HG03108 (cell line): ENCODE results near the gene UCK2.

Experiments used
- ATAC-seq: cut with Tn5 transposase; IDR thresholded peaks from one replicate; pipeline ENCODE4 v1.9.1; 2021; ENCODE audit warnings: moderate library complexity; ENCODE audit not compliant: unreplicated experiment

Gene UCK2

DNA sequence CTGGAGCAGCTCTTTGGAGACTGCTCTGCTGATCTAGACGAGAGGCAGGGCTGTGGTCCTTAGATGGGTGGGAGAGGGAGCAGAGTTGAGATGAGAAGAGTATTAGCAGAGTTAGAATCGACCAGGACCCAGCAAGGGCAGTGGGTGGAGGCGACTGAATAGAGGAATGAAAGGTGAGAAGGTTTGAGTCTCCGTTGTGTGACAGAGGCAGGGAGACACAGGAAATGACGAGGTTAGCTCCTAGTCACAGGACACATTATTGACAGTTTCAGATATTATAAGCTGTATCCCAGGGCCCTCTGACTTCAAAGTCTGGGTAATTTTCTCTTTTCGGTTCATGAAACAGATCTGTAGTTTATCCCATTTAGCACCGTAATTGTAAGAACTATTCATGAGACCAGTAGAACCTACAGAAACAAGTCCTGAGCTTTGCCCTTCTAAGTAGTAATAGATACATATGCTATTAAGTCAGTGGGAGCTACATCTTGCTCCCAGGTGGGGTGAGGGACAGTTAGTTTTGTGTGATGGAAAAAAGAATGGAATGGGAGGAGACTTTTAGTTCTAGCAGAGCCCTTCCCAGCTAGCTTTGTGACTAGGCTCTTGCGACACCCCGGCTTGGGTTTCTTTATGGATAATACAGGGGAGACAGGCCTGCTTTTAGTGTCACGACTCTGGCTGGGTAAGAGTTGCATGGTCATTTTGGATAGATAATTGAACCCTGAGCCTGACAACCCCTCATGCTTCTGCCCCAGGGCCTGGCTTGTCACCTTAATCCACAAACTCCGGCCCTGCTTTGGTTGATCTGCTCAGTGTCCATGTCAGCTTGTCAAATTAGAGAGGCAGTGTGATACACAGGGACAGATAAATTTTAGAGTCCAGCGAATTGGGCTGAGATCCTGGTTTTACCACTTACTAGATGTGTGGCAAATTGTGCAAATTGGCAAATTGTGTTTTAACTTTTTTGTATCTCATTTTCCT lies 70.2 kb downstream of the UCK2 start:
- ATAC-seq, result no peak

DNA sequence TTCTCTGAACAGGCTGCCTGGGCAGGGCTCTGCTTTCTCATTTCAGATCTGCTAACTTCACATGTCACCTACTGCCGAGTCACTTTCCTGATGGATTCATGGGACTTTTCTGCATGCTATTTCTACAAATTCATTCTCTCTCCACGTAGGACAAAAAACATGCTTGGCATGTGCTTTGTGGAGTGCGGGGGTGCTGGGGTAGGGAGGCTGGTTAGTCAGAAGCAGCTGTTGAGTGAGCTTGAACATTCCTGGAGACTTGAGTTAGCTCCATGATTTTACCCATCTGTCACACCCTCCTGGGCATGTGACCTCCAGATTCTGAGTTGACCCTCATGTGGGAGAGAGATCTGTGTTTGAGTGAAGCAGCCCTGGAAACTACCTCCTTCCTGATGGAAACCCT lies 71.4 kb downstream of the UCK2 start:
- no peak for ATAC-seq

DNA sequence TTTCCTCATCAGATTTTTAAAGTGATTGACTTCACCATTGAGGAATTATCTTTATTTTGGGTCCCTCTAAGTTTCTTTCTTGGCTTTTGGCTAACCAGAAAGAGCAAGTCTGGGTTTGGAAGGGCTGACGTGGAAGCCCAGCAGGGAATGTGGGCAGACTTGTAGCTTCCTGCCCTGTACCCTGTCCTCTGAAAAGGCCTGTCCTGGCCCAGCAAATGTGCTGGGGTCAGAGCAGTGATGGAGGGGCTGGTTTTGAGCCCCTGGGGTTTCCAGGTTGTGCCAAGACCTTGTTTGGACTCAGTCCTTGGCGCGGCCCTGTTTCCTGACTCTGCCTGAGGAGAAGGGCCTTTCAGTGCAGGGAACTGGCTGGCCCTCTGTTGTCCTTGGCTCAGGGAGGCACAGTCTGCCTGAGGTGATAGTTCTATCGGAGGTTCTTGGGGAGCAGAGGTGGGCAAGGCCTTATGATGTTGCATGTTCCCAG lies 72.1 kb downstream of the UCK2 start:
- no peak for ATAC-seq

DNA sequence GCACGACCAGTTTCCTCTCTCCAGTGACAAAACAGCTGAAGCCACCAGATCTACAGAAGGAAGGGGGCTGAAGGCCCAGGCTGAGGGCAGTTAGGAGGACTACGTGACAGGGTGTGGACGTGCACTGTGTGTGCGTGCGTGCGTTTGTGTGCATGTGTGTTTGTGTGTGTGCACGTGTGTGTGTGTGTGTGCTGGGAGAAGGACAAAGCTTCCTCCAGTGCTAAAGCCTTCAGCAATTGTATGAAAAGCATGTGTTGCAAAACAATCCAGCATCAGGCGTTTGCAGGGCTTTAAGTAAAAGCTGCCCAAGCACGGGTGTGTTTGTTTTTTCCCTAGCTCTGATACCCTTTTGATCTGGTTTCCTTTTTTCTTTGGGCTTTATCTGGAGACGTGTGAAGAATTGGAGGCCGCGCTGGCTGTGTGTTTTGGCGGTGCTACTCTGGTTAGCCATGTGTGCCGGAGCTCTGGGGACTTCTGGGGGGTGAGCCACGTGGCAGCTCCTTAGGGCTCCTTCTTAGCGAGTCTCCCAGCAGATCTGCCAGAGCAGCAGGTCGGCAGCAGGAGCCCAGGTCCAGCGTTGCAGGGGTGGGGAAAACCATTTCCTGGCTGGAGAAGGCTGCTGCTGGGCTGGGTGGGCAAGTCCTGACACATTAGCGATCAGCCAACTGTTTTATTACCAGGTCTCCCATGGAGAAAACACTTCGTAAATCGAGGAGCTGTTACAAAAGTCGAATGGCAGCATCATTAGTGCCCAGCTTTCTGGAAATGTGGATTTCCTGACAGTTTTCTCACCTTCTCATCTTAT lies 73.4 kb downstream of the UCK2 start:
- no peak for ATAC-seq

DNA sequence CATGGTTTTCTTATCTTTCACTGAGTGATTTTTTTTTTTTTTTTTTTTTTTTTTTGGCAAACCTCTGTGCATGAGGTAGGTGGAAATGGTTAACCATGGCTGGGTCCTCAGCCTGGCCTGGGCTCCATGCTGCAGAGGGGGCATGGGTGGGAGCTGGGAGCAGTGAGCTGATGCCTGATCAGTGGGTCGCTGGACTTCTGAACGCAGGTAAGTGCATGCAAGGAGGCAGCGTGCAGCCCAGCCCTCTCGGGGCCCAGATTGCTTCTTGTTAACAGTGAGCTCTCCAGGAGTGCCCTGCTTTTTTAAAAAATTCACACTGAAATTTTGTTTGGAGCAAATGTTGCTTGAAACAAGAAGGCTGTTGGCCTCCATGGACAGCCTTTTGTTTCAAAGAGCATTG lies 75.2 kb downstream of the UCK2 start:
- ATAC-seq, result no peak

DNA sequence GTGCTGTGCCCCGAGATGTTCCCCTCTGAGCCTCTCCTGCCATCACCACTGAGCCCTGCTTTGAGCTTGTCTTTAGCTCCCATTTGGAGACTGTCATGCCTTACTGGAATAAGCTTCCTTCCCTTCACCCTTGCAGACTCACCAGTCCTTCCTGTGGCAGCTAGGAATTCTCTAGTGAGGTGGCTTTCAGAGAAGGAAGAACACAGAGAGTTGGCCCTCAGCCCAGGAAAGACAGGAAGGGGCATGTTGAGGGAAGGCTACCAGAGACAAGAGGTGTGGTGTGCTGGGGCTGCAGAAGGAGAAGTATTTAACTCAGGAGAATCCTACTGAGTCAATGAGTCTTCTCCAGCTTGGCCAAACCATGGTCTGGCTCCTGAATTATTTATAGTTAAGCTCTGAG lies 76.3 kb downstream of the UCK2 start:
- ATAC-seq, result no peak

DNA sequence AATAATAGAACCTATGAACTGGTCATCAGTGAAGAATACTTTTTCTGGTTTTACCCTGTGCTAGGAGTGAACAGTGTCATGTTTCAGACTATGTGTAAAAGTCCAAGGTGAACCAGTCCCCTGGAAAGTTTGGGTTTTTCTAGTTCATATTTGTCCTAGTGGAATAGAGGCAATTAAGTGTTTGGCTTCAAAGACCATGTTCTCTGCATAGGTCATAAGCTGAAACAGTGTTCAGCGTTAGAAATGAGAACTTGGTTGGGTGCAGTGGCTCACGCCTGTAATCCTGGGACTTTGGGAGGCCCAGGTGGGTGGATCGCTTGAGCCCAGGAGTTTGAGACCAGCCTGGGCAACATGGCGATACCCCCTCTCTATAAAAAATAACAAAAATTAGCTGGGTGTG lies 77.5 kb downstream of the UCK2 start:
- ATAC-seq, result no peak

DNA sequence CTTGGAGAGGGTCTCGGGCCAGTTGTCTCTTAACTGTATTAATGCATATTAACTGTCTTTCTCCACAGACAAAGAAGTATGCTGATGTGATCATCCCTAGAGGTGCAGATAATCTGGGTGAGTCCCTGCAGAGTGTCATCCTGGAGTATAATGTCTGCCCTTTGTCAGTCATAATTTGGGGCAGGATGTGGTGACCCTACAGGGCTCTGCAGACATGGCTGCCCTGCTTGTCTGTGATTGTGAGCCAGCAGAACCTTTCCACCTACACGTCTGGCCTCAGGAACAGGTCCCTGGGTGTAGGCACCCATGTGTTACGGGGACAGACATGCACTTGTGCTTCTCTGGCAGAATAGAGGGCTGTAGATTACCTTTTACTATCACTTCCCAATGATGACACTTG lies 78.4 kb downstream of the UCK2 start:
- no peak for ATAC-seq

DNA sequence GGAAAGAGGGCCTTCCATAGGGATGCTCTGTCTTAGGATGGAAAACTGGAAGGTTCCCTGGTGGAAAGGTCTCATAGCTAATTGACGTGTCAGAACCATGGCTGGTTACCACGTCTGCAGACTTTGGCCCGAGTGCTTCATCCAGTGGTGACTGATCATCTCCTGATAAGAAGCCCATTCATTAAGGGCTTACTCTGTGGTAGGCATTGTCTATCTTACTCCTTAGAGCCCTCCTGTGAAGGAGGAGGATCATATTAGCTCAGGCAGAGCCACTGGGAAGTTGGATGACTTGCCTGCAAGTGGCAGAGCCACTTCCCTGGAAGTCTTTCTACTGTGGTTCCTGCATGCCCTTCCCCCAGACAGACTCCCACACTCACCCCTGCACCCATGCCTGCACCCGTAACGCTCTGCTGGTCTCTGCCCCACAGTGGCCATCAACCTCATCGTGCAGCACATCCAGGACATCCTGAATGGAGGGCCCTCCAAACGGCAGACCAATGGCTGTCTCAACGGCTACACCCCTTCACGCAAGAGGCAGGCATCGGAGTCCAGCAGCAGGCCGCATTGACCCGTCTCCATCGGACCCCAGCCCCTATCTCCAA lies 79.9 kb downstream of the UCK2 start:
- no peak for ATAC-seq

DNA sequence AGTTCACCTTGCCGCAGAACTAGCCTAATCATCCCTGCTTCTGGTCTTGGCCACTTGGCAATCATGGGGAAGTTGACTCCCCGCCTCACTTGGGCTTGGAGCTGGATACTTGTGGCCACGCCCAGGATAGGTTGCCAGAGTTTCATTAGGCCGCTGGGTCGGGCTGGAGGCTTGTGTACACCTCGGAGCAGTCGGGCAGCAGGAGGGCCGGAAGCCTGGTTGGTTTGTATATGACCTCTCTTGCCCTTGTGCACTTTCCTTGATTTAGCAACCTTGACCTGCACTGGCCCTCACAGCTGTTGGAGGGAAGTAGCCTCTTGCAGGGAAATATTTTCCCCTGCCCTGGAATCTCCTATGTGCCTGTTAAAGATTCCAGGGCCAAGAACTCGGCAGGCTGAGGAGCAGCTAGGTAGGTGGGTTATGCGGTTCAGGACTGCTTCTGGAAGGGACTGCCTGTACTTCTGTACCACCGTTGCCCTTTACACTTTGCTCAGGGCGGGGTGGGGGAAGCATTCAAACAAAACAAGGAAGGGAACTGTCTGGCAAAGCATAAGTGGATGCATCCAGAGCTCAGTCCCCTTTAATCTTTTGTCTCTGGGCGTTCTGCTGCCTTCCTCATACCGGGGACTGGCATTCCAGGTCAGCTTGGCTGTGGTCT lies 83.5 kb downstream of the UCK2 start:
- ATAC-seq, result no peak

DNA sequence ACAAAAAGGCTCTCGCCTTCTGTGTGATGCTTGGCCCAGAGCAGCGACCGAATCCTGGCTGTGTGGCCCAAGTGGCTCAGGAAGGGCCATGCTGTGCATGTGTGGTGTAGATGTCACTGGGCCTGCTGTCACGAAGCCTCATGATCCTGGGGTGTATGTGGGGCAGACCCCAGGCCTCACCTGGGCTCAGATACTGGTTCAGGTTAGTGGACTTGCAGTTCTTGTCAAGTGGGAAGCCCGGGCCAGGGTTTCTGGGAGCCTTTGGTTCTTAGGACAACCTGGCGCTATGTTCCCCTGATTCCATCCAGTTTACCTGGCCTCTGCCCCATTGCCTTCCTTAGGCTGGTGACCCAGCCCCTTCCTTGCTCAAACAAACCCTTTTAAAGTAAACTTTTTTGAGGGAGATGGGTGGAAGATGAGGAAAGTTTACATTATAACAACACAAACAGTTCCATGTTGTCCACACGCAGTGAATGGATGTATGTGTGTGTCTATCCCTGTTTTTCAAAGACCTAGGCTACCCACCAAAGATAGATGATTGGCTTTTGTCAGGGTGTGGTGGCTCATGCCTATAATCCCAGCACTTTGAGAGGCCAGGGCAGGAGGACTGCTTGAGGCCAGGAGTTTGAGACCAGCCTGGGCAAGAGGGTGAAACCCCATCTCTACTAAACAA lies 84.3 kb downstream of the UCK2 start:
- no peak for ATAC-seq

DNA sequence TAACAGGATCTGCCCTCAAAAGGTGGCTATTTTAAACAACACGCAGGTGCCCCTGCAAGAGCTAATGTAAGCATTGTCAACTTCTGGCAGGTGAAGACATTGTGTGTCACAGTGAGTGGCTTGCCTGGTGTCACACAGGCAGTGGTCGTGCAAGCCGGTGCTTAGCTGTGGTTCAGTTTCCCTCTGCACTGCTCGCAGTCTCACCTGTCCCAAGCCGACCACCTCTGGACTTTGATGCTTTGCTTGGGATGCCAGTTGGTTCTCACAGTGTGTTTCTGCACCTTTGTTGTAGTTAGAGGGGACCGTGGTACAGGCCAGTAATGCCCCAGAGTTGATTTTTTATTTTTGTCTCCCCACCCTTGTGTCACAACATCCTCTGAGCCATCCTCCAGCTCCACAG lies 85.2 kb downstream of the UCK2 start:
- no peak for ATAC-seq

DNA sequence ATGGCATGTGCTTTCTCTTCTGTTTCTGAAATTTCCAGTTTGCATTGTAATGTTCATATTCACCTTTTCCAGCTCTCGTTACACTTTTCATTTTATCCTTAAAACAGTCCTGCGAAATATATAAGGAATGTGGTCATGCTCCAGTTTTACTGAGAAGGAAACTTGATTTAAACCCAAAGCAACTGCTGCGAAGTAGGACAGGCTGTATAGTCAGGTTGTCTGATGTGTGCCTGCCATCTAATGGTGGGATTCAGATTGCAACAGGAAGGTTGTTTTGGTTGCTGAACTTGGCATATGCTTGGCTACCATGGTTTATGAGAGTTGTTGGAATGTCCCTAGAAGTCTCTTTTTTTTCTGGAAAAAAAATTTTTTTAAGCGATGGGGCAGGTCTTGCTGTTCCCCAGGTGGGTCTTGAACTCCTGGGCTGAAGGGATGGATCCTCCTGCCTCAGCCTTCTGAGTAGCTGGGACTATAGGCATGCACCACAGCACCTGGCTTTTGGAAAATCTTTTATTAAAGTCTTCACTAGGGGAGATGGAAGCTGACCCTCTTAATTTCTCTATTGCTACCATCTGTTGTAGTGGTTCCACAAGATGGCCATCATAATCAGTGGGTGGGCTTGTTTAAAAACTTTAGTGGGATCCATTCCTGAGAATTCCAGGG lies 86.9 kb downstream of the UCK2 start:
- peak; percentile 71 for ATAC-seq

DNA sequence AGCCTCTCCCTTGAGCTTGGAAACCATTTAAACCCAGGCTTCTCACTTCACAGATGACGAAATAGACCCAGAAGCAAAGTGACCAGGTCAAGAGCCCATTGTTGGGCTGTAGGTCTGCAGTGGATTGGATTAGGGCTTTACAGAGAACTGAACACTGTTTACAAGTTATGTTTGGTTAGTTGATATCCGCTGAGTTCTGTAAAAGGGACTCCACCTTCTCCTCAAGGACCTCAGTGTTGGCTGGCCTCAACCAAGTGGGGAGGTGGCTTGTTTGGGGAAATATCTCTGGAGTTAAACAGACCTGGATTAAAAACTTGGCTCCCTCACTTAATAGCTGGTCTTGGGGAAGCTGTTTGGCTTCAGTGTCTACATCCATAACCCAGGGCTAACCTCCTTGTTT lies 88.1 kb downstream of the UCK2 start:
- no peak for ATAC-seq

DNA sequence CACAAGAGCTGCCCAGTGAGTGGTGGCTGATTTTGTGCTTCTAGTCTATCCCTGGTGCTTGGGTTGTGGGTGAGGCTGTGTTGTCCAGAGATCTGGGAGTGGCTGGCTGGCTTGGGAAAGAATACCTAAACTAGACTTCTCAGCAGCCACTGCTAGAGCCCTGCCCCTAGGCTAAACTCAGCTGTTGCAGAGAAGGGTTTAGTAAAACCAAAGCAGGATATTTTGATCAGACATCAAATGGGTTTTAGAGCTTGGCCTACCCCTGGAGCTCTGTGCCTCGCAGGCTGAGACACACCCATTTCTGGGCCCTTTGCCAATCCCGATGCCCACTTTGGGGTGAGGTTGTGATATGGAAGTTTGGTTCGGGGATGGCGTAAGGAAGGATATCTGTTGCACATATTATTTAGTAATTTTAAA lies 88.5 kb downstream of the UCK2 start:
- no peak for ATAC-seq

DNA sequence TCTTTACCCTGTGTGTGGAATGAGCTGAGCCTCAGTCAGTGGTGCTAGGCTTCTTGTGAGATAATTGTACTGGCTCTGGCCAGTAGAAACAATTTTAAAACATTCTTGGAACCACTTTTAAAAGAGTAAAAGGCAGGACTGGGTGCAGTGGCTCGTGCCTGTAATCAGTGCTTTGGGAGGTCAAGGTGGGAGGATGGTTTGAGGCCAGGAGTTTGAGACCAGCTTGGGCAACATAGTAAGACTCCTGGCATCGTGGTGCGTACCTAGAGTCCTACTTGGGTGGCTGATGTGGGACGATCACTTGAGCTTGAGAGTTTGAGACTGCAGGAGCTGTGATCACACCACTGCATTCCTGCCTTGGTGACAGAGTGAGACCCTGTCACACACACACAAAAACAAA lies 89.8 kb downstream of the UCK2 start:
- ATAC-seq, result no peak

DNA sequence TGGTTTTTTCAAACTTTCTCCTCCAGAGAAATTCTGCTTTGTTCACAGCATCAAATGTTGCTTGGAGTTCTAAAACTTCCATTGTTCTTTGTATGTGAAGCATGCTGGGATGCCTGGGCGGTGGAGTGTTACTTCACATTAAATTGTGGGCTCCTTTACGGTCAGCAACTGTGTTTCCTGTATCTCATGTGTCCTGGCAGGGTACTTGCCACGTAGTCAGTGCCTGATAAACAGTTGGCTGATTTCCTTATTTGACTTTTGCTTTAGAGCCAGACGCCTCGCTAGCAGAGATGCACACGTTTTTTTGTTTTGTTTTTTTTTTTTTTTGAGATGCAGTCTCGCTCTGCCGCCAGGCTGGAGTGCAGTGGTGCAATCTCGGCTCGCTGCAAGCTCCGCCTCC lies 96.7 kb downstream of the UCK2 start:
- no peak for ATAC-seq

DNA sequence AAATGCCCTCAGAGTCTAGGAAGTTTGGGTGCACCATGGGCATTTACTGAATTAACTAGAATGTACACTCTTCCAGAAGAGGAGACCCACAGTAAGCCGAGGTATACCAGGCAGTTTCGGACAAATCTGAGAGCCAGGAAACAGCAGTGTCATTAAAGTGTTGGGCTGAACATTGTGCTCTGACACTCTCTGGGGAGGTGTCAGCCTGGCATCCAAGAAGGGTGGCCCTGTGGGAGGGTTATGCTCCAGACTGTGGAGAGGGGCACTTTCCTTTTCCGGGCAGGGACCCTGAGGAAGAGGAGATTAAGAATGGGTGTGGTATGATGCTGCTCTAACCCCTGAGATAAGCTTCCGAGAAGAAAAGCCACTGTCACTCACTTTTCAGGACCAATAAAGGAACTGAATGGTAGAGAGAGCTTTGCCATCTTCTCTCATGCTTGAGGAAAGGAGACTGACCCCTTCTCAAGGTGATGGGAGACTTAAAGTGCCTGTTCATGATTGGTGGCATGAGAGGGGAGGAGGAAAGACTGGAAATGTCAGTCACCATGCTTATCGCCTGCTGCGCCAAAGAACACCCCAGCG lies 98.2 kb downstream of the UCK2 start:
- ATAC-seq, result no peak

DNA sequence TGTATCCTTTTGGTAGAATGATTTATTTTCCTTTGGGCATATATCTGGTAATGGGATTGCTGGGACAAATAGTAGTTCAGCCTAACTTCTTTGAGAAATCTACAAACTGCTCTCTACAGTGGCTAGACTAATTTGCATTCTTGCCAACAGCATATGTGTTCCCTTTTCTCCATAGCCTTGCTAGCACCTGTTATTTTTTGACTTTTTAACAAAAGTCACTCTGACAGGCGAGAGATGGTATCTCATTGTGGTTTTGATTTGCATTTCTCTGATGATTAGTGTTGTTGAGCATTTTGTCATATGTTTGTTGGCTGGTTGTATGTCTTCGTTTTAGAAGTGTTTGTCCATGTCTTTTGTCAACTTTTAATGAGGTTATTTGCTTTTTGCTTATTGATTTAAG lies 99.8 kb downstream of the UCK2 start:
- no peak for ATAC-seq
